ENCODE data around the gene FIGNL2. TPM values are rescaled to one million over a fixed set of nuclear protein-coding genes. Genes with fewer than 3 reads are reported as not detected.
"Not testable (repeated sequence)": the region's sequence is repeated elsewhere in the genome, so short reads cannot be mapped to it uniquely, and the experiment has no call there.

The FIGNL2 gene
- polyA plus RNA-seq, 2 of the 4 experiments (the other 2 are of a cell fraction): 0.26 to 0.46 TPM

DNA sequence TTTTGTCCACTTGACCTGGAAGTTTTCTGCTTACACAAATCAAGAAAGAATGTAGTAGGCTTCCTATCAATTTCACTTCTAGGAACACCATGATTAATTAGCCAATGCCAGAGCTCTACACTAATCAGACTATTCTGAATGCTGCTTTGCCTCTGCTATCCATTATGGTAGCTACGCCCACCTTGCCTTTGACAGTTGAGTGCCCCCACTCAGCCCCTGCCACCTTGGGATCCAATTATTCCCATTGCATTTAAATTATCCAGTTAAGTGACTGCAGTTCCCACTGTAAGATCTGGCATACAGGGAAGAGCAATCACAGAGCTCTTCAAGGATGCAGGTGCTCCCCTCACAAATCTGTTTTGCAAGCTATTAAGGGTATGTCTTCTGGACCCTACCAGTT is 47.5 kb downstream of the FIGNL2 start:
- H3K4me2 ChIP-seq: no peak overlapping the region
- no peak overlapping the region for H3K27ac ChIP-seq
- ChIA-PET CTCF (interaction anchor here (1.3 to 5.1 kb wide), 3 partner anchors 12 to 23 kb away, joined by 3 to 37 read pairs (median 6); a partner anchor contains a TSS), POLR2A (no interaction called here)
- ATAC-seq: no peak
- no peaks in the 10 kb centered on the region for H3K4me1 ChIP-seq
- no peak overlapping the region for H3K4me3 ChIP-seq
- no peak for FAIRE-seq
- no peaks in the 10 kb centered on the region for H3K9me3 ChIP-seq
- no peak for TF ChIP-seq CHD2 (IDR thresholded peaks at IDR 0.05; ENCODE audit: low read length, partially characterized antibody)
- TF ChIP-seq HOXB5 (CRISPR knock-in tag; IDR thresholded peaks at IDR 0.05): no peak
- TF ChIP-seq MAX (IDR thresholded peaks at IDR 0.05): no peak
- no peak for TF ChIP-seq E2F6 (IDR thresholded peaks at IDR 0.05; ENCODE audit: borderline replicate concordance, low read depth)
- no peak for TF ChIP-seq ESRRA (IDR thresholded peaks at IDR 0.05; ENCODE audit: borderline replicate concordance, low read length)
- no peak for TF ChIP-seq HDAC2 (IDR thresholded peaks at IDR 0.05)
- TF ChIP-seq FOSL2 (IDR thresholded peaks at IDR 0.05): no peak
- no peak for TF ChIP-seq FOSL2 (CRISPR knock-in tag; IDR thresholded peaks at IDR 0.05)
- no peak for TF ChIP-seq RARB (CRISPR knock-in tag; IDR thresholded peaks at IDR 0.05)
- no peak for TF ChIP-seq ATOH8 (CRISPR knock-in tag; IDR thresholded peaks at IDR 0.05; ENCODE audit: low read depth)
- TF ChIP-seq, protein P1, sequence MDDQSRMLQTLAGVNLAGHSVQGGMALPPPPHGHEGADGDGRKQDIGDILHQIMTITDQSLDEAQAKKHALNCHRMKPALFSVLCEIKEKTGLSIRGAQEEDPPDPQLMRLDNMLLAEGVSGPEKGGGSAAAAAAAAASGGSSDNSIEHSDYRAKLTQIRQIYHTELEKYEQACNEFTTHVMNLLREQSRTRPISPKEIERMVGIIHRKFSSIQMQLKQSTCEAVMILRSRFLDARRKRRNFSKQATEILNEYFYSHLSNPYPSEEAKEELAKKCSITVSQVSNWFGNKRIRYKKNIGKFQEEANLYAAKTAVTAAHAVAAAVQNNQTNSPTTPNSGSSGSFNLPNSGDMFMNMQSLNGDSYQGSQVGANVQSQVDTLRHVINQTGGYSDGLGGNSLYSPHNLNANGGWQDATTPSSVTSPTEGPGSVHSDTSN (IDR thresholded peaks at IDR 0.05): no peak
- TF ChIP-seq KDM1A (IDR thresholded peaks at IDR 0.05; ENCODE audit: low read depth): no peak
- no peak for TF ChIP-seq CEBPB (IDR thresholded peaks at IDR 0.05)
- TF ChIP-seq EHMT2 (IDR thresholded peaks at IDR 0.05; ENCODE audit: low read depth): no peak
- TF ChIP-seq RFX5 (IDR thresholded peaks at IDR 0.05): no peak
- DNase-seq (ENCODE audit: low read depth in 1 of 2, low spot score in 1 of 2): no peak
- whole genome bisulfite sequencing (ENCODE audit: missing lambda C conversion rate): 91% methylated on average over 1 of the region's 1 CpG

DNA sequence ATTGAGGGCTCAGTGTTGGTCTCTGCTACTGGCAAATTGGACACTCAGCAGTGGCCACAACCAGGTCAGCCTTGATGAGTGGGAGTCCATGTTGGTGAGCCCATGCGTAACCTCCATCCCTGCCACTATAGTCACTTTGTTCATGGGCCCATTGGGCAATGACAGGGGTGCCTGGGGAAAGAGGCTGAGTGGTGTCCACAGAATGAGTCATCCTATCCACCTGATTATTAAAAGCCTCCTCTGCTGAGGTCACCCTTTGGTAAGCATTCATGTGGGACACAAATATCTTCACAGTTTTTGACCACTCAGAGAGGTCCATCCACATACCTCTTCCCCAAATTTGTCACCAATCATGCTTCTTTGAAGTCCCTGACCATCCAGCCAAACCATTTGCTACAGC is 50.0 kb downstream of the FIGNL2 start:
- TF ChIP-seq ATOH8 (CRISPR knock-in tag; IDR thresholded peaks at IDR 0.05; ENCODE audit: low read depth) (no peak), TFCP2L1 (CRISPR knock-in tag; IDR thresholded peaks at IDR 0.05) (no peak), GATA3 (IDR thresholded peaks at IDR 0.05; ENCODE audit: borderline replicate concordance) (no peak), CBX2 (IDR thresholded peaks at IDR 0.05; ENCODE audit: borderline replicate concordance, low read depth) (no peak), SMC3 (IDR thresholded peaks at IDR 0.05) (no peak), MAZ (IDR thresholded peaks at IDR 0.05; ENCODE audit: borderline replicate concordance, low read depth, low read length) (no peak), MYC (IDR thresholded peaks at IDR 0.05; ENCODE audit: borderline replicate concordance, low read length) (no peak), CEBPB (IDR thresholded peaks at IDR 0.05) (no peak), HEYL (CRISPR knock-in tag; IDR thresholded peaks at IDR 0.05) (no peak), KDM1A (IDR thresholded peaks at IDR 0.05; ENCODE audit: low read depth) (no peak), CHD4 (IDR thresholded peaks at IDR 0.05; ENCODE audit: borderline replicate concordance) (no peak), JUNB (IDR thresholded peaks at IDR 0.05) (no peak), RAD21 (conservative IDR thresholded peaks at IDR 0.05 in 1 of 2, IDR thresholded peaks at IDR 0.05 in 1 of 2) (no peak), MAFK (IDR thresholded peaks at IDR 0.05; ENCODE audit: partially characterized antibody) (no peak), NR3C1 (IDR thresholded peaks at IDR 0.05) (no peak), RCOR1 (IDR thresholded peaks at IDR 0.05; ENCODE audit: low read depth, low read length) (no peak), ZFP36 (IDR thresholded peaks at IDR 0.05; ENCODE audit: borderline replicate concordance, partially characterized antibody) (no peak)
- TF ChIP-seq, protein P1 (IDR thresholded peaks at IDR 0.05): no peak
- TF ChIP-seq, protein P2, sequence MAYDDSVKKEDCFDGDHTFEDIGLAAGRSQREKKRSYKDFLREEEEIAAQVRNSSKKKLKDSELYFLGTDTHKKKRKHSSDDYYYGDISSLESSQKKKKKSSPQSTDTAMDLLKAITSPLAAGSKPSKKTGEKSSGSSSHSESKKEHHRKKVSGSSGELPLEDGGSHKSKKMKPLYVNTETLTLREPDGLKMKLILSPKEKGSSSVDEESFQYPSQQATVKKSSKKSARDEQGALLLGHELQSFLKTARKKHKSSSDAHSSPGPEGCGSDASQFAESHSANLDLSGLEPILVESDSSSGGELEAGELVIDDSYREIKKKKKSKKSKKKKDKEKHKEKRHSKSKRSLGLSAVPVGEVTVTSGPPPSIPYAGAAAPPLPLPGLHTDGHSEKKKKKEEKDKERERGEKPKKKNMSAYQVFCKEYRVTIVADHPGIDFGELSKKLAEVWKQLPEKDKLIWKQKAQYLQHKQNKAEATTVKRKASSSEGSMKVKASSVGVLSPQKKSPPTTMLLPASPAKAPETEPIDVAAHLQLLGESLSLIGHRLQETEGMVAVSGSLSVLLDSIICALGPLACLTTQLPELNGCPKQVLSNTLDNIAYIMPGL (CRISPR knock-in tag; IDR thresholded peaks at IDR 0.05; ENCODE audit: borderline replicate concordance): no peak
- 100% methylated on average over 1 of the region's 1 CpG for WGBS (ENCODE audit: missing lambda C conversion rate)
- H3K27ac ChIP-seq: no peak overlapping the region
- FAIRE-seq (no peak), ATAC-seq (no peak), DNase-seq (ENCODE audit: low read depth in 1 of 2, low spot score in 1 of 2) (no peak)
- no peak overlapping the region for H3K4me3 ChIP-seq
- H3K4me1 ChIP-seq: no peaks in the 10 kb centered on the region
- ChIA-PET CTCF (no interaction called here), POLR2A (no interaction called here)
- H3K9me3 ChIP-seq: no peaks in the 10 kb centered on the region
- no peak overlapping the region for H3K4me2 ChIP-seq

GRCh38 chr12:51798051-51798450 is 50.5 kb downstream of the FIGNL2 start:
- H3K4me3 ChIP-seq; H3K4me1 ChIP-seq; CTCF ChIA-PET; DNase-seq (ENCODE audit: low read depth in 1 of 2, low spot score in 1 of 2); H3K9me3 ChIP-seq; FAIRE-seq; POLR2A ChIA-PET; ATAC-seq; H3K27ac ChIP-seq; H3K4me2 ChIP-seq: not testable (repeated sequence)
- WGBS (ENCODE audit: missing lambda C conversion rate): 77% methylated on average over 4 of the region's 4 CpGs

Measured in A549 (cell line).